H9 (cell line): ENCODE results near the gene RPS6KA4. TPM values are rescaled to one million over a fixed set of nuclear protein-coding genes. Genes with fewer than 3 reads are reported as not detected.

Source experiments
- DNase-seq: peaks from one replicate; pipeline ENCODE4 v3.0.0-alpha.2; 2017
- H2AFZ ChIP-seq: one replicate; pipeline ENCODE4 v1.6.1; 2013; ENCODE audit warnings: mild to moderate bottlenecking, low read length, control low read depth, moderate library complexity
- H2AK5ac ChIP-seq: 2 replicates; pipeline ENCODE4 v1.6.1; 2013; ENCODE audit warnings: low read length, control low read depth, mixed read lengths; ENCODE audit not compliant: insufficient read length
- H2BK120ac ChIP-seq: one replicate; pipeline ENCODE4 v1.6.1; 2013; ENCODE audit warnings: low read depth, mild to moderate bottlenecking, low read length, control low read depth, inconsistent platforms; ENCODE audit not compliant: poor library complexity, severe bottlenecking
- H2BK12ac ChIP-seq: 2 replicates; pipeline ENCODE4 v1.6.1; 2013; ENCODE audit warnings: low read length, control low read depth, mixed read lengths, low read depth; ENCODE audit not compliant: insufficient read length
- H2BK15ac ChIP-seq: 2 replicates; pipeline ENCODE4 v1.6.1; 2013; ENCODE audit warnings: low read depth, low read length, control low read depth
- H2BK20ac ChIP-seq: one replicate; pipeline ENCODE4 v1.6.1; 2013; ENCODE audit warnings: low read depth, mild to moderate bottlenecking, low read length, control low read depth, inconsistent platforms; ENCODE audit not compliant: poor library complexity, severe bottlenecking
- H2BK5ac ChIP-seq: 2 replicates; pipeline ENCODE4 v1.6.1; 2013; ENCODE audit warnings: low read length, control low read depth, mixed read lengths; ENCODE audit not compliant: insufficient read length
- H3K14ac ChIP-seq: 2 replicates; pipeline ENCODE4 v1.6.1; 2013; ENCODE audit warnings: low read length, control low read depth; ENCODE audit not compliant: insufficient read depth
- H3K18ac ChIP-seq: 2 replicates; pipeline ENCODE4 v1.6.1; 2013; ENCODE audit warnings: low read depth, mild to moderate bottlenecking, mixed read lengths, low read length, control low read depth; ENCODE audit not compliant: insufficient read length
- H3K23ac ChIP-seq: 2 replicates; pipeline ENCODE4 v1.6.1; 2013; ENCODE audit warnings: low read length, control low read depth, mixed read lengths, low read depth; ENCODE audit not compliant: insufficient read length
- H3K23me2 ChIP-seq: 2 replicates; pipeline ENCODE4 v1.6.1; 2013; ENCODE audit warnings: low read depth, mild to moderate bottlenecking, mixed read lengths, low read length, control low read depth; ENCODE audit not compliant: insufficient read length, poor library complexity, severe bottlenecking
- H3K27ac ChIP-seq: 2 replicates; pipeline ENCODE4 v1.5.1; 2013; ENCODE audit warnings: low read length, control low read depth, mixed read lengths, low read depth; ENCODE audit not compliant: insufficient read length
- H3K27me3 ChIP-seq: 2 replicates; pipeline ENCODE4 v1.6.1; 2013; ENCODE audit warnings: low read length, control low read depth, inconsistent platforms; ENCODE audit not compliant: insufficient read depth
- H3K4ac ChIP-seq: 2 replicates; pipeline ENCODE4 v1.6.1; 2013; ENCODE audit warnings: low read depth, mild to moderate bottlenecking, control low read depth, inconsistent platforms, low read length, moderate library complexity
- H3K4me1 ChIP-seq: 2 replicates; pipeline ENCODE4 v1.6.1; 2013; ENCODE audit warnings: low read length, control low read depth, inconsistent platforms; ENCODE audit not compliant: insufficient read depth
- H3K4me2 ChIP-seq: 2 replicates; pipeline ENCODE4 v1.6.1; 2013; ENCODE audit warnings: low read length, control low read depth, mixed read lengths; ENCODE audit not compliant: insufficient read length, insufficient read depth
- H3K56ac ChIP-seq: 2 replicates; pipeline ENCODE4 v1.6.1; 2013; ENCODE audit warnings: low read depth, mild to moderate bottlenecking, mixed read lengths, low read length, control low read depth; ENCODE audit not compliant: insufficient read length
- H3K79me1 ChIP-seq: 2 replicates; pipeline ENCODE4 v1.6.1; 2013; ENCODE audit warnings: low read depth, mild to moderate bottlenecking, moderate library complexity, low read length, control low read depth, inconsistent platforms; ENCODE audit not compliant: insufficient read depth, poor library complexity, severe bottlenecking
- H3K79me2 ChIP-seq: 2 replicates; pipeline ENCODE4 v1.6.1; 2013; ENCODE audit warnings: low read length, control low read depth, inconsistent platforms; ENCODE audit not compliant: insufficient read depth
- H3K9ac ChIP-seq: 2 replicates; pipeline ENCODE4 v1.6.1; 2013; ENCODE audit warnings: low read length, control low read depth, mixed read lengths; ENCODE audit not compliant: insufficient read length; ENCODE audit errors: extremely low read depth
- H3K9me3 ChIP-seq: one replicate; pipeline ENCODE4 v1.6.1; 2013; ENCODE audit warnings: low read depth, low read length, inconsistent platforms; ENCODE audit not compliant: control insufficient read depth
- H3T11ph ChIP-seq: one replicate; pipeline ENCODE4 v1.6.1; 2013; ENCODE audit warnings: mild to moderate bottlenecking, low read length, control low read depth, inconsistent platforms
- H4K20me1 ChIP-seq: one replicate; pipeline ENCODE4 v1.6.1; 2013; ENCODE audit not compliant: control insufficient read depth, insufficient read length, insufficient read depth
- H4K5ac ChIP-seq: 2 replicates; pipeline ENCODE4 v1.6.1; 2013; ENCODE audit warnings: low read depth, mild to moderate bottlenecking, mixed read lengths, low read length, control low read depth; ENCODE audit not compliant: insufficient read length
- H4K8ac ChIP-seq: replicated peaks from 2 replicates; pipeline ENCODE4 v1.6.1; 2013; ENCODE audit warnings: low read length, control low read depth, mixed read lengths, low read depth; ENCODE audit not compliant: insufficient read length
- H4K91ac ChIP-seq: 2 replicates; pipeline ENCODE4 v1.6.1; 2013; ENCODE audit warnings: low read depth, mild to moderate bottlenecking, moderate library complexity, mixed read lengths, low read length, control low read depth; ENCODE audit not compliant: insufficient read length
- H3K27ac Mint-ChIP-seq, 3 experiments: 2 replicates in 2 of 3; 3 replicates in 1 of 3; pipeline ENCODE4 v1.8.0; 2020 to 2021; ENCODE audit warnings: mixed read lengths in 3 of 3, mild to moderate bottlenecking in 1 of 3, moderate library complexity in 1 of 3
- H3K27me3 Mint-ChIP-seq: 2 replicates; pipeline ENCODE4 v1.8.0; 2021; ENCODE audit warnings: low read depth, mild to moderate bottlenecking, moderate library complexity, mixed read lengths
- H3K36me3 Mint-ChIP-seq, 3 experiments: 2 replicates in 2 of 3; 3 replicates in 1 of 3; pipeline ENCODE4 v1.8.0; 2020 to 2021; ENCODE audit warnings: low read depth in 3 of 3, mixed read lengths in 3 of 3; ENCODE audit not compliant: insufficient read depth in 1 of 3
- H3K4me1 Mint-ChIP-seq, 2 experiments: 2 replicates each; pipeline ENCODE4 v1.8.0; 2020; ENCODE audit warnings: mixed read lengths in 2 of 2
- H3K4me3 Mint-ChIP-seq, 2 experiments: 2 replicates in 1 of 2; 3 replicates in 1 of 2; pipeline ENCODE4 v1.8.0; 2020 to 2021; ENCODE audit warnings: mild to moderate bottlenecking in 2 of 2, mixed read lengths in 2 of 2, moderate library complexity in 1 of 2
- H3K9me3 Mint-ChIP-seq, 2 experiments: 2 replicates in 1 of 2; 3 replicates in 1 of 2; pipeline ENCODE4 v1.8.0; 2020; ENCODE audit warnings: mild to moderate bottlenecking in 2 of 2, mixed read lengths in 2 of 2, moderate library complexity in 1 of 2
- WGBS: extraction: QIAGEN DNeasy Blood & Tissue Kit; methylation state at CpG from one replicate; pipeline ENCODE4 v1.1.7; 2013; ENCODE audit warnings: missing lambda C conversion rate, low lambda C conversion rate, mixed read lengths; ENCODE audit not compliant: insufficient read length; ENCODE audit errors: extremely low coverage; 5-methylcytosine and 5-hydroxymethylcytosine counted together
- total RNA-seq: library from RNA; stranded (reverse); gene quantifications from 2 replicates; pipeline ENCODE4 v1.2.1, GENCODE V29; 2021
- TF ChIP-seq, protein P1 (sequence below): fragments of 200-600 bp; sonication (generic); conservative IDR thresholded peaks from 3 replicates; pipeline ENCODE4 v1.8.0; 2021; ENCODE audit warnings: antibody characterized with exemption, mild to moderate bottlenecking

The RPS6KA4 gene
- total RNA-seq, 1 experiment from 2014 or later = 10.8 TPM

DNA sequence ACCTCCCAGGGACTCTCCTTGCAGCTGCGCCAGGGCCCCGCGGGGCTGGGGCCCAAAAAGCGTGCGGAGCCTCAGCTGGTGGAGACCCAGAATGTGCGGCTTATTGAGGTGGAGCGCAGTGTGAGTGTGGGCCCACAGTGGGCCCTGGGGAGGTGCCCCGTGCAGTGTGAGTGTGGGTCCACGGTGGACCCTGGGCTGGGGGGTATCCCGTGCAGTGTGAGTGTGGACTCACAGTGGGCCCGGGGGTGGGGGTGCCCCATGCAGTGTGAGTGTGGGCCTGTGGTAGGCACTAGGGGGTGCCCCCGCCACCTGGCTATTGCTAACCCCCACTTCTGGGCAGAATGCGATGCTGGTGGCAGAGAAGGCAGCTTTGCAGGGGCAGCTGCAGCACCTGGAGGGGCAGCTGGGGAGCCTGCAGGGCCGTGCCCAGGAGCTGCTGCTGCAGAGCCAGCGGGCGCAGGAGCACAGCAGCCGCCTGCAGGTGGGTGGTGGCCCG, 7.8 kb upstream of the RPS6KA4 start:
- no peaks in the 10 kb centered on the region for H3K27me3 ChIP-seq
- no peak overlapping the region for H3K9ac ChIP-seq
- no peak overlapping the region for H4K91ac ChIP-seq
- peaks cover 11 to 20% of the 10 kb centered on the region in 2 experiments for H3K4me1 Mint-ChIP-seq
- H3K9me3 Mint-ChIP-seq = no peaks in the 10 kb centered on the region
- no peak overlapping the region for H2AFZ ChIP-seq
- no peaks in the 10 kb centered on the region for H3K23me2 ChIP-seq
- no peak overlapping the region for H2BK20ac ChIP-seq
- H3K27ac ChIP-seq = no peak overlapping the region
- H4K20me1 ChIP-seq = no peaks in the 10 kb centered on the region
- H4K8ac ChIP-seq = no peak overlapping the region
- H2BK120ac ChIP-seq = no peak overlapping the region
- H3K36me3 Mint-ChIP-seq = no peaks in the 10 kb centered on the region; a peak in 1 of 7 replicates
- H2BK12ac ChIP-seq = no peak overlapping the region
- TF ChIP-seq, protein P1, sequence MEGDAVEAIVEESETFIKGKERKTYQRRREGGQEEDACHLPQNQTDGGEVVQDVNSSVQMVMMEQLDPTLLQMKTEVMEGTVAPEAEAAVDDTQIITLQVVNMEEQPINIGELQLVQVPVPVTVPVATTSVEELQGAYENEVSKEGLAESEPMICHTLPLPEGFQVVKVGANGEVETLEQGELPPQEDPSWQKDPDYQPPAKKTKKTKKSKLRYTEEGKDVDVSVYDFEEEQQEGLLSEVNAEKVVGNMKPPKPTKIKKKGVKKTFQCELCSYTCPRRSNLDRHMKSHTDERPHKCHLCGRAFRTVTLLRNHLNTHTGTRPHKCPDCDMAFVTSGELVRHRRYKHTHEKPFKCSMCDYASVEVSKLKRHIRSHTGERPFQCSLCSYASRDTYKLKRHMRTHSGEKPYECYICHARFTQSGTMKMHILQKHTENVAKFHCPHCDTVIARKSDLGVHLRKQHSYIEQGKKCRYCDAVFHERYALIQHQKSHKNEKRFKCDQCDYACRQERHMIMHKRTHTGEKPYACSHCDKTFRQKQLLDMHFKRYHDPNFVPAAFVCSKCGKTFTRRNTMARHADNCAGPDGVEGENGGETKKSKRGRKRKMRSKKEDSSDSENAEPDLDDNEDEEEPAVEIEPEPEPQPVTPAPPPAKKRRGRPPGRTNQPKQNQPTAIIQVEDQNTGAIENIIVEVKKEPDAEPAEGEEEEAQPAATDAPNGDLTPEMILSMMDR = no peak
- no peak overlapping the region for H2BK5ac ChIP-seq
- H2AK5ac ChIP-seq = no peak overlapping the region
- no peaks in the 10 kb centered on the region for H3K27me3 Mint-ChIP-seq
- no peak overlapping the region for H3K4ac ChIP-seq
- peaks cover 2% of the 10 kb centered on the region; the same call in 1 of the 2 replicates for H3K4me1 ChIP-seq
- H3K14ac ChIP-seq = no peak overlapping the region
- no peak overlapping the region for H3K23ac ChIP-seq
- H3K79me1 ChIP-seq = no peaks in the 10 kb centered on the region
- no peaks in the 10 kb centered on the region for H3K79me2 ChIP-seq
- no peak overlapping the region for H2BK15ac ChIP-seq
- H3K18ac ChIP-seq = no peak overlapping the region
- H3K4me2 ChIP-seq = no peak overlapping the region
- DNase-seq = no peak
- no peak overlapping the region; a peak in 1 of 7 replicates for H3K27ac Mint-ChIP-seq
- no peak overlapping the region for H3K56ac ChIP-seq
- no peak overlapping the region for H3K4me3 Mint-ChIP-seq
- WGBS = no CpG with 5 or more reads among the region's 18 CpGs
- H3T11ph ChIP-seq = no peak overlapping the region
- no peaks in the 10 kb centered on the region for H3K9me3 ChIP-seq
- H4K5ac ChIP-seq = no peak overlapping the region
